HEK293 (cell line): ENCODE measurements around the gene FOXP1.
A peak's percentile ranks its signal among the peaks of the same experiment; 100 is the strongest.

Experiments
- CTCF ChIA-PET: fragments of 350-600 bp; formaldehyde crosslinking; extraction: SDS; loops from one replicate; lab custom pipeline; 2021; ENCODE audit warnings: antibody characterized with exemption; lab: Yijun Ruan, JAX
- POLR2A ChIA-PET: fragments of 300-600 bp; formaldehyde crosslinking; extraction: SDS; loops from one replicate; lab custom pipeline; 2020; ENCODE audit warnings: antibody characterized with exemption, inconsistent platforms; lab: Yijun Ruan, JAX
- H3K27ac ChIP-seq: fragments of 200-500 bp; sonication (Bioruptor generic); 2 replicates; pipeline ENCODE4 v1.5.1; 2014; ENCODE audit warnings: low read depth, low read length, control low read depth, inconsistent platforms; ENCODE audit errors: extremely low read depth
- H3K36me3 ChIP-seq, 2 experiments: fragments of 200-500 bp in 1 of 2; sonication (Bioruptor generic) in 1 of 2; 1 replicate in 1 of 2; 2 replicates in 1 of 2; pipeline ENCODE4 v1.5.1; 2014 to 2017; ENCODE audit warnings: inconsistent platforms in 2 of 2, low read length in 2 of 2; ENCODE audit not compliant: control insufficient read depth in 2 of 2, insufficient read depth in 1 of 2
- H3K4me1 ChIP-seq: fragments of 200-500 bp; sonication (Bioruptor generic); 2 replicates; pipeline ENCODE4 v1.5.1; 2014; ENCODE audit warnings: mild to moderate bottlenecking, low read length, inconsistent platforms; ENCODE audit not compliant: control insufficient read depth, insufficient read depth
- H3K4me3 ChIP-seq: 2 replicates; pipeline ENCODE4 v1.5.1; 2011; ENCODE audit warnings: low read depth, mild to moderate bottlenecking, control low read depth, low read length, moderate library complexity
- H3K9me3 ChIP-seq: fragments of 200-500 bp; sonication (Bioruptor generic); 2 replicates; pipeline ENCODE4 v1.5.1; 2014; ENCODE audit warnings: low read depth, low read length, inconsistent platforms; ENCODE audit not compliant: control insufficient read depth, insufficient read depth
- ELK4 ChIP-seq: IDR thresholded peaks from 2 replicates; pipeline ENCODE4 v1.6.1; 2011; ENCODE audit warnings: mild to moderate bottlenecking, low read depth, low read length, borderline replicate concordance
- OVOL3 ChIP-seq: fragments of 450-650 bp; formaldehyde crosslinking; IDR thresholded peaks from 2 replicates; pipeline ENCODE4 v1.5.1; 2016; ENCODE audit warnings: missing biosample characterization, missing genetic modification characterization
- SETDB1 ChIP-seq: IDR thresholded peaks from one replicate; pipeline ENCODE4 v1.6.1; 2017; ENCODE audit warnings: mild to moderate bottlenecking, low read length, moderate library complexity, mixed read lengths; ENCODE audit not compliant: insufficient read length
- SP7 ChIP-seq: fragments of 450-650 bp; formaldehyde crosslinking; IDR thresholded peaks from 2 replicates; pipeline ENCODE4 v1.5.1; 2016; ENCODE audit warnings: missing biosample characterization, missing genetic modification characterization
- TRIM28 ChIP-seq: IDR thresholded peaks from 2 replicates; pipeline ENCODE4 v1.6.1; 2011; ENCODE audit warnings: low read length, control low read depth, borderline replicate concordance
- TSHZ1 ChIP-seq: fragments of 450-650 bp; formaldehyde crosslinking; IDR thresholded peaks from 2 replicates; pipeline ENCODE4 v1.5.1; 2016; ENCODE audit warnings: missing biosample characterization, missing genetic modification characterization, borderline replicate concordance
- ZBTB44 ChIP-seq: fragments of 450-650 bp; IDR thresholded peaks from 2 replicates; pipeline ENCODE4 v1.5.1; 2018; ENCODE audit warnings: missing biosample characterization, mild to moderate bottlenecking, missing genetic modification characterization
- ZBTB6 ChIP-seq: fragments of 450-650 bp; formaldehyde crosslinking; IDR thresholded peaks from 2 replicates; pipeline ENCODE4 v1.5.1; 2017; ENCODE audit warnings: missing biosample characterization, missing genetic modification characterization
- ZEB2 ChIP-seq: fragments of 450-650 bp; formaldehyde crosslinking; IDR thresholded peaks from 2 replicates; pipeline ENCODE4 v1.5.1; 2016; ENCODE audit warnings: missing biosample characterization, missing genetic modification characterization
- ZNF2 ChIP-seq: fragments of 450-650 bp; formaldehyde crosslinking; IDR thresholded peaks from 2 replicates; pipeline ENCODE4 v1.5.1; 2016; ENCODE audit warnings: missing biosample characterization, missing genetic modification characterization
- ZNF23 ChIP-seq: fragments of 450-650 bp; formaldehyde crosslinking; IDR thresholded peaks from 2 replicates; pipeline ENCODE4 v1.5.1; 2016; ENCODE audit warnings: missing biosample characterization, missing genetic modification characterization, borderline replicate concordance
- ZNF26 ChIP-seq: fragments of 450-650 bp; formaldehyde crosslinking; IDR thresholded peaks from 2 replicates; pipeline ENCODE4 v1.5.1; 2016; ENCODE audit warnings: missing biosample characterization, missing genetic modification characterization
- ZNF398 ChIP-seq: fragments of 450-650 bp; formaldehyde crosslinking; IDR thresholded peaks from 2 replicates; pipeline ENCODE4 v1.5.1; 2017; ENCODE audit warnings: missing biosample characterization, missing genetic modification characterization
- ZNF513 ChIP-seq: fragments of 450-650 bp; IDR thresholded peaks from 2 replicates; pipeline ENCODE4 v1.5.1; 2018; ENCODE audit warnings: missing biosample characterization, missing genetic modification characterization
- ZNF544 ChIP-seq: fragments of 450-650 bp; formaldehyde crosslinking; IDR thresholded peaks from 2 replicates; pipeline ENCODE4 v1.5.0; 2017; ENCODE audit warnings: missing biosample characterization, missing genetic modification characterization
- ZNF660 ChIP-seq: fragments of 450-650 bp; IDR thresholded peaks from 2 replicates; pipeline ENCODE4 v1.5.1; 2018; ENCODE audit warnings: missing biosample characterization, mild to moderate bottlenecking, missing genetic modification characterization
- ZNF785 ChIP-seq: fragments of 450-650 bp; formaldehyde crosslinking; IDR thresholded peaks from 2 replicates; pipeline ENCODE4 v1.5.1; 2016; ENCODE audit warnings: missing biosample characterization, missing genetic modification characterization
- ZSCAN16 ChIP-seq: fragments of 450-650 bp; formaldehyde crosslinking; IDR thresholded peaks from 2 replicates; pipeline ENCODE4 v1.5.1; 2016; ENCODE audit warnings: missing biosample characterization, missing genetic modification characterization

FOXP1 gene

GRCh38 chr3:71589132-71589531 lies 5.6 kb upstream of the FOXP1 start:
- peak; percentile 92 for TF ChIP-seq SP7 (tag by site-specific recombination)
- no peak for TF ChIP-seq TSHZ1
- TF ChIP-seq, all 188 proteins: peak for 1
- no peak overlapping the region for H3K4me3 ChIP-seq
- H3K9me3 ChIP-seq = no peaks in the 10 kb centered on the region
- no peaks in the 10 kb centered on the region for H3K36me3 ChIP-seq
- H3K4me1 ChIP-seq = peaks cover 9% of the 10 kb centered on the region; the same call in 1 of the 2 replicates
- ChIA-PET CTCF (interaction anchor here (0.6 kb wide), 1 partner anchor 92 kb away, joined by 4 read pairs; no protein-coding TSS in a partner anchor), POLR2A (no interaction called here)
- H3K27ac ChIP-seq = no peak overlapping the region

GRCh38 chr3:71587958-71588357 lies 4.4 kb upstream of the FOXP1 start:
- TF ChIP-seq ZEB2 (tag by site-specific recombination) (no peak), ELK4 (peak; percentile 73; the same call in 1 of the 2 replicates)
- peaks cover 9% of the 10 kb centered on the region; the same call in 1 of the 2 replicates for H3K4me1 ChIP-seq
- CTCF ChIA-PET = interaction anchor here (0.6 to 1.4 kb wide), 3 partner anchors 12 to 447 kb away, joined by 3 to 4 read pairs (median 3); no protein-coding TSS in a partner anchor
- H3K4me3 ChIP-seq = no peak overlapping the region
- POLR2A ChIA-PET = no interaction called here
- no peaks in the 10 kb centered on the region for H3K9me3 ChIP-seq
- no peaks in the 10 kb centered on the region for H3K36me3 ChIP-seq
- H3K27ac ChIP-seq = no peak overlapping the region

- CTCF ChIA-PET = interaction anchor here (0.5 to 1.9 kb wide), 11 partner anchors 11 to 1518 kb away, joined by 3 to 6 read pairs (median 3); no protein-coding TSS in a partner anchor
- Histone ChIP-seq H3K4me1 (peaks cover 9% of the 10 kb centered on the region; the same call in 1 of the 2 replicates), H3K4me3 (no peak overlapping the region), H3K9me3 (no peaks in the 10 kb centered on the region), H3K27ac (no peak overlapping the region), H3K36me3 (no peaks in the 10 kb centered on the region)
- POLR2A ChIA-PET = no interaction called here
- TF ChIP-seq SETDB1 (no peak), ZBTB6 (tag by site-specific recombination) (no peak), ZNF26 (tag by site-specific recombination) (no peak), ZNF398 (tag by site-specific recombination) (no peak), ZNF2 (tag by site-specific recombination) (no peak), ZNF785 (tag by site-specific recombination) (no peak), ZSCAN16 (tag by site-specific recombination) (no peak), ZNF660 (tag by site-specific recombination) (no peak), ZNF513 (tag by site-specific recombination) (no peak), TRIM28 (no peak), ZBTB44 (tag by site-specific recombination) (no peak), OVOL3 (tag by site-specific recombination) (no peak), ZNF544 (tag by site-specific recombination) (no peak), ZNF23 (tag by site-specific recombination) (no peak)
Measured at GRCh38 chr3:71586810-71587242, 3.3 kb upstream of the FOXP1 start.
